Trophoblast cell (in vitro differentiated cells and primary cell): ENCODE results near the gene HS6ST1.
A peak's percentile ranks its signal among the peaks of the same experiment; 100 is the strongest.

ENCODE experiments used
- DNase-seq, 2 donors: peaks; one replicate each; pipeline ENCODE4 v3.0.0-alpha.2; 2016
- H2AFZ ChIP-seq: 2 replicates; pipeline ENCODE4 v1.6.1; 2013; ENCODE audit warnings: low read length, moderate library complexity, mild to moderate bottlenecking; ENCODE audit not compliant: insufficient read depth, poor library complexity
- H2AK5ac ChIP-seq: 2 replicates; pipeline ENCODE4 v1.6.1; 2013; ENCODE audit warnings: mild to moderate bottlenecking, low read length
- H2BK120ac ChIP-seq: 2 replicates; pipeline ENCODE4 v1.6.1; 2013; ENCODE audit warnings: low read length, mild to moderate bottlenecking, moderate library complexity; ENCODE audit not compliant: insufficient read depth, poor library complexity
- H2BK12ac ChIP-seq: 2 replicates; pipeline ENCODE4 v1.6.1; 2013; ENCODE audit warnings: mild to moderate bottlenecking, low read length, moderate library complexity
- H2BK5ac ChIP-seq: 2 replicates; pipeline ENCODE4 v1.6.1; 2013; ENCODE audit warnings: low read length, low read depth, moderate library complexity, mild to moderate bottlenecking; ENCODE audit not compliant: poor library complexity
- H3K14ac ChIP-seq: 2 replicates; pipeline ENCODE4 v1.6.1; 2013; ENCODE audit warnings: mild to moderate bottlenecking, low read length
- H3K18ac ChIP-seq: 2 replicates; pipeline ENCODE4 v1.6.1; 2013; ENCODE audit warnings: mild to moderate bottlenecking, low read length
- H3K23ac ChIP-seq: 2 replicates; pipeline ENCODE4 v1.6.1; 2013; ENCODE audit warnings: low read length
- H3K27ac ChIP-seq: 2 replicates; pipeline ENCODE4 v1.5.1; 2013; ENCODE audit warnings: low read depth, mild to moderate bottlenecking, inconsistent platforms, low read length, moderate library complexity
- H3K27me3 ChIP-seq: 2 replicates; pipeline ENCODE4 v1.6.1; 2013; ENCODE audit warnings: inconsistent platforms, mild to moderate bottlenecking, low read length, moderate library complexity; ENCODE audit not compliant: insufficient read depth
- H3K36me3 ChIP-seq, 2 experiments: 1 replicate in 1 of 2; 2 replicates in 1 of 2; pipeline ENCODE4 v1.6.1; 2013; ENCODE audit warnings: low read length in 2 of 2, mild to moderate bottlenecking in 2 of 2, moderate library complexity in 1 of 2; ENCODE audit not compliant: insufficient read depth in 2 of 2, control insufficient read depth in 1 of 2
- H3K4ac ChIP-seq: 2 replicates; pipeline ENCODE4 v1.6.1; 2013; ENCODE audit warnings: low read depth, mild to moderate bottlenecking, low read length, moderate library complexity
- H3K4me1 ChIP-seq, 2 experiments: 1 replicate in 1 of 2; 2 replicates in 1 of 2; pipeline ENCODE4 v1.6.1; 2013; ENCODE audit warnings: low read length in 2 of 2, mild to moderate bottlenecking in 2 of 2, moderate library complexity in 1 of 2; ENCODE audit not compliant: insufficient read depth in 2 of 2, control insufficient read depth in 1 of 2
- H3K4me2 ChIP-seq: 2 replicates; pipeline ENCODE4 v1.6.1; 2013; ENCODE audit warnings: inconsistent platforms, mild to moderate bottlenecking, low read length, moderate library complexity
- H3K4me3 ChIP-seq: 2 replicates; pipeline ENCODE4 v1.5.1; 2013; ENCODE audit warnings: mild to moderate bottlenecking, low read depth, low read length, inconsistent platforms
- H3K79me1 ChIP-seq: one replicate; pipeline ENCODE4 v1.6.1; 2013; ENCODE audit warnings: low read length
- H3K79me2 ChIP-seq: 2 replicates; pipeline ENCODE4 v1.6.1; 2013; ENCODE audit warnings: low read length, mild to moderate bottlenecking; ENCODE audit not compliant: control insufficient read depth, insufficient read depth, poor library complexity
- H3K9ac ChIP-seq: 2 replicates; pipeline ENCODE4 v1.6.1; 2013; ENCODE audit warnings: mild to moderate bottlenecking, low read length
- H3K9me3 ChIP-seq: 2 replicates; pipeline ENCODE4 v1.6.1; 2013; ENCODE audit warnings: low read depth, mild to moderate bottlenecking, control low read depth, inconsistent platforms, low read length; ENCODE audit not compliant: insufficient read depth
- H4K12ac ChIP-seq: 2 replicates; pipeline ENCODE4 v1.6.1; 2013; ENCODE audit warnings: low read depth, mild to moderate bottlenecking, low read length, moderate library complexity
- H4K8ac ChIP-seq: 2 replicates; pipeline ENCODE4 v1.6.1; 2013; ENCODE audit warnings: low read depth, mild to moderate bottlenecking, low read length, moderate library complexity
- H4K91ac ChIP-seq: one replicate; pipeline ENCODE4 v1.6.1; 2013; ENCODE audit warnings: low read depth, mild to moderate bottlenecking, low read length, moderate library complexity
- WGBS: extraction: QIAGEN DNeasy Blood & Tissue Kit; methylation state at CpG from one replicate; pipeline ENCODE4 v1.1.7; 2013; ENCODE audit warnings: missing lambda C conversion rate; ENCODE audit not compliant: insufficient read length, insufficient coverage; ENCODE audit errors: extremely low coverage; 5-methylcytosine and 5-hydroxymethylcytosine counted together

The HS6ST1 gene

GRCh38 chr2:128358941-128359731, 40.5 kb upstream of the HS6ST1 start:
- H2BK12ac ChIP-seq = peak overlapping the region; percentile 42
- peaks cover 8% of the 10 kb centered on the region for H3K79me2 ChIP-seq
- no peak overlapping the region for H2BK5ac ChIP-seq
- no peak overlapping the region for H3K4me3 ChIP-seq
- no peak overlapping the region for H2BK120ac ChIP-seq
- peaks cover 26% of the 10 kb centered on the region for H3K79me1 ChIP-seq
- H4K12ac ChIP-seq = no peak overlapping the region
- H3K23ac ChIP-seq = no peak overlapping the region
- no peak overlapping the region for H2AK5ac ChIP-seq
- no peak overlapping the region for H3K27ac ChIP-seq
- H4K8ac ChIP-seq = no peak overlapping the region
- H3K9me3 ChIP-seq = peaks cover 2% of the 10 kb centered on the region
- no peak for DNase-seq
- H3K36me3 ChIP-seq = no peaks in the 10 kb centered on the region
- H3K9ac ChIP-seq = no peak overlapping the region
- no peak overlapping the region for H3K18ac ChIP-seq
- no peak overlapping the region for H2AFZ ChIP-seq
- H3K27me3 ChIP-seq = no peaks in the 10 kb centered on the region
- no peak overlapping the region for H3K4ac ChIP-seq
- H4K91ac ChIP-seq = no peak overlapping the region
- H3K4me2 ChIP-seq = no peak overlapping the region
- no CpG with 5 or more reads among the region's 16 CpGs for WGBS
- peaks cover 19 to 24% of the 10 kb centered on the region in 2 experiments for H3K4me1 ChIP-seq
- H3K14ac ChIP-seq = peak overlapping the region; percentile 17

GRCh38 chr2:128357506-128358370, 39.1 kb upstream of the HS6ST1 start:
- H4K12ac ChIP-seq = no peak overlapping the region
- H4K91ac ChIP-seq = no peak overlapping the region
- DNase-seq = no peak
- peaks cover 2% of the 10 kb centered on the region for H3K9me3 ChIP-seq
- H2BK5ac ChIP-seq = no peak overlapping the region
- H3K79me2 ChIP-seq = peaks cover 8% of the 10 kb centered on the region
- H3K18ac ChIP-seq = no peak overlapping the region
- no peak overlapping the region for H2BK120ac ChIP-seq
- H3K9ac ChIP-seq = no peak overlapping the region
- peaks cover 14% of the 10 kb centered on the region in 2 experiments for H3K4me1 ChIP-seq
- WGBS = no CpG with 5 or more reads among the region's 12 CpGs
- no peak overlapping the region for H2BK12ac ChIP-seq
- H3K27ac ChIP-seq = no peak overlapping the region
- H3K4ac ChIP-seq = no peak overlapping the region
- no peaks in the 10 kb centered on the region for H3K27me3 ChIP-seq
- H3K14ac ChIP-seq = no peak overlapping the region
- H3K4me3 ChIP-seq = no peak overlapping the region
- H2AFZ ChIP-seq = no peak overlapping the region
- H3K4me2 ChIP-seq = no peak overlapping the region
- peaks cover 23% of the 10 kb centered on the region for H3K79me1 ChIP-seq
- no peak overlapping the region for H3K23ac ChIP-seq
- no peak overlapping the region for H2AK5ac ChIP-seq
- H4K8ac ChIP-seq = no peak overlapping the region
- H3K36me3 ChIP-seq = no peaks in the 10 kb centered on the region

- Histone ChIP-seq H3K4ac (no peak overlapping the region), H3K4me3 (no peak overlapping the region), H3K27me3 (no peaks in the 10 kb centered on the region), H3K36me3 (no peaks in the 10 kb centered on the region), H4K8ac (no peak overlapping the region), H3K9me3 (no peaks in the 10 kb centered on the region), H3K79me2 (no peaks in the 10 kb centered on the region), H3K23ac (no peak overlapping the region), H3K27ac (no peak overlapping the region), H3K18ac (no peak overlapping the region), H3K79me1 (peaks cover 9% of the 10 kb centered on the region), H2BK12ac (no peak overlapping the region), H3K9ac (no peak overlapping the region), H2BK5ac (no peak overlapping the region), H2AFZ (no peak overlapping the region), H4K91ac (no peak overlapping the region), H2AK5ac (no peak overlapping the region), H4K12ac (no peak overlapping the region), H2BK120ac (no peak overlapping the region), H3K4me1 (no peaks in the 10 kb centered on the region), H3K14ac (no peak overlapping the region), H3K4me2 (no peak overlapping the region)
- DNase-seq = no peak
- WGBS = no CpG with 5 or more reads among the region's 2 CpGs
These were observed 37.5 kb upstream of the HS6ST1 start for GRCh38 chr2:128356127-128356526.

- Histone ChIP-seq H3K4me2 (no peak overlapping the region), H2BK120ac (no peak overlapping the region), H3K4ac (no peak overlapping the region), H2BK12ac (no peak overlapping the region), H2AFZ (no peak overlapping the region), H2AK5ac (no peak overlapping the region), H3K9ac (no peak overlapping the region), H3K79me2 (no peaks in the 10 kb centered on the region), H3K14ac (no peak overlapping the region), H3K23ac (no peak overlapping the region), H2BK5ac (no peak overlapping the region), H3K27me3 (no peaks in the 10 kb centered on the region), H3K9me3 (peaks cover 1% of the 10 kb centered on the region), H3K4me1 (no peaks in the 10 kb centered on the region), H3K79me1 (peaks cover 5% of the 10 kb centered on the region), H3K36me3 (no peaks in the 10 kb centered on the region), H3K27ac (no peak overlapping the region), H3K4me3 (peak overlapping the region; percentile 7), H4K8ac (no peak overlapping the region), H4K91ac (no peak overlapping the region), H4K12ac (no peak overlapping the region), H3K18ac (no peak overlapping the region)
- DNase-seq = no peak
- WGBS = no CpG with 5 or more reads among the region's 6 CpGs
These were observed 36.2 kb upstream of the HS6ST1 start for GRCh38 chr2:128354726-128355470.
